Lung (tissue), 12 donors: ENCODE data around the gene DLG1. TPM values are rescaled to one million over a fixed set of nuclear protein-coding genes. Genes with fewer than 3 reads are reported as not detected.

ENCODE experiments used
- ATAC-seq: fragments of 200-7000 bp; cut with Tn5 transposase; one replicate; pipeline ENCODE4 v1.9.1; 2020; ENCODE audit warnings: moderate number of reproducible peaks; ENCODE audit not compliant: insufficient read depth, low FRiP score
- DNase-seq, 3 donors: peaks; one replicate each; pipeline ENCODE4 v3.0.0-alpha.2; 2013 to 2017
- H3K27ac ChIP-seq, 2 donors: one replicate each; pipeline ENCODE4 v1.5.1; 2013; ENCODE audit warnings: mild to moderate bottlenecking in 2 of 2, moderate library complexity in 2 of 2, control low read depth in 1 of 2, inconsistent platforms in 1 of 2, low read depth in 1 of 2, low read length in 1 of 2
- H3K27me3 ChIP-seq, 3 donors: one replicate each; pipeline ENCODE4 v1.5.1; 2013; ENCODE audit warnings: low read length in 2 of 3; ENCODE audit not compliant: control insufficient read depth in 3 of 3, insufficient read depth in 3 of 3
- H3K36me3 ChIP-seq, 4 donors: one replicate each; pipeline ENCODE4 v1.5.1; 2013; ENCODE audit warnings: low read length in 4 of 4, mild to moderate bottlenecking in 1 of 4, moderate library complexity in 1 of 4; ENCODE audit not compliant: control insufficient read depth in 4 of 4, insufficient read depth in 4 of 4
- H3K4me1 ChIP-seq, 5 donors: one replicate each; pipeline ENCODE4 v1.5.1; 2013; ENCODE audit warnings: low read length in 5 of 5, mild to moderate bottlenecking in 2 of 5, moderate library complexity in 1 of 5; ENCODE audit not compliant: control insufficient read depth in 5 of 5, insufficient read depth in 5 of 5
- H3K4me3 ChIP-seq: one replicate; pipeline ENCODE4 v1.5.1; 2013; ENCODE audit warnings: mild to moderate bottlenecking, control low read depth, moderate library complexity
- H3K9ac ChIP-seq, 2 donors: one replicate each; pipeline ENCODE4 v1.5.1; 2013; ENCODE audit warnings: low read length in 2 of 2, control low read depth in 1 of 2; ENCODE audit not compliant: insufficient read depth in 1 of 2
- H3K9me3 ChIP-seq, 4 donors: one replicate each; pipeline ENCODE4 v1.5.1; 2013; ENCODE audit warnings: low read length in 3 of 4, mild to moderate bottlenecking in 1 of 4, moderate library complexity in 1 of 4; ENCODE audit not compliant: control insufficient read depth in 4 of 4, insufficient read depth in 3 of 4
- CTCF ChIP-seq: IDR thresholded peaks from 2 replicates; pipeline ENCODE4 v1.5.1; 2012; ENCODE audit warnings: mild to moderate bottlenecking; ENCODE audit errors: control extremely low read depth, extremely low read depth
- WGBS, 2 donors: extraction: QIAGEN DNeasy Blood & Tissue Kit; methylation state at CpG; one replicate each; pipeline ENCODE4 v1.1.7; 2013; 5-methylcytosine and 5-hydroxymethylcytosine counted together
- polyA plus RNA-seq, 2 donors: library from polyadenylated mRNA; stranded (reverse); fragments of 200-250 nt; gene quantifications; one replicate each; pipeline ENCODE4 v1.2.1, GENCODE V29; 2013
- total RNA-seq, 2 donors: library from RNA; depleted of rRNA in 1 of 2; stranded (reverse); fragments of >200 nt in 1 of 2; gene quantifications; one replicate each; pipeline ENCODE4 v1.2.1, GENCODE V29; 2014 to 2021
- donor health status: control.
- donor health status: control.
- donor health status: Bipolar disorder and iron deficiency.
- donor health status: healthy.
- donor health status: DM: yes; HTN: yes; CAD: no.

The DLG1 gene
- total and polyA plus RNA-seq, 4 donors = 16.0 to 114 (median 45.7) TPM

- no peaks in the 10 kb centered on the region for H3K36me3 ChIP-seq
- DNase-seq (peak in 1 of 3 donors; percentile 19), ATAC-seq (no peak)
- H3K4me1 ChIP-seq = no peaks in the 10 kb centered on the region
- 47 to 61% methylated on average over 3 of the region's 3 CpGs for WGBS, 2 donors
- no peak for TF ChIP-seq CTCF
- no peak overlapping the region for H3K4me3 ChIP-seq
- H3K9me3 ChIP-seq = no peaks in the 10 kb centered on the region
- no peak overlapping the region for H3K27ac ChIP-seq
- no peak overlapping the region for H3K9ac ChIP-seq
- H3K27me3 ChIP-seq = no peaks in the 10 kb centered on the region
Observed at GRCh38 chr3:197327701-197328100, 29.3 kb upstream of the DLG1 start.

GRCh38 chr3:197325773-197326172 is 27.4 kb upstream of the DLG1 start:
- 78 to 88% methylated on average over 7 of the region's 7 CpGs for WGBS, 2 donors
- TF ChIP-seq CTCF = no peak
- Histone ChIP-seq H3K9me3 (no peaks in the 10 kb centered on the region), H3K4me1 (no peaks in the 10 kb centered on the region), H3K27ac (no peak overlapping the region), H3K4me3 (no peak overlapping the region), H3K27me3 (no peaks in the 10 kb centered on the region), H3K36me3 (no peaks in the 10 kb centered on the region), H3K9ac (no peak overlapping the region)
- DNase-seq (no peak), ATAC-seq (no peak)

DNA sequence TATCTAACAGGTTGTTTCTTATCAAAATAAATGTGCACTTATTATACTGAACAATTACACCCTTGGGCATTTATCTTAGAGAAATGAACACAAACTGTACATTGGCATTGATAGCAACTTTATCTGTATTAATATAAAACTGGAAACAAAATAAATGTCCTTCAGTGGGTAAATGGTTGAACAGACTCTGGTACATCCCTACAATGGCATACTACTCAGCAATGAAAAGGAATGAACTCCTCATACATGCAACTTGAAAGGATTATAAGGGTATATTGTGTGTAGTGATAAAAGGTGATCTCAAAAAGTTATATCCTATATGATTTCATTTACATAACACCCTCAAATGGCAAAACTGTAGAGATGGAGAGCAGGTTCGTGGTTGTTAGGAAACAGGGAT is 23.7 kb upstream of the DLG1 start:
- Histone ChIP-seq H3K36me3 (no peaks in the 10 kb centered on the region), H3K27ac (no peak overlapping the region), H3K9ac (no peak overlapping the region), H3K9me3 (no peaks in the 10 kb centered on the region), H3K4me3 (no peak overlapping the region), H3K27me3 (no peaks in the 10 kb centered on the region), H3K4me1 (no peaks in the 10 kb centered on the region)
- no peak for TF ChIP-seq CTCF
- ATAC-seq = no peak
- no peak for DNase-seq
- 94 to 98% methylated on average over 1 of the region's 1 CpG for WGBS, 2 donors

DNA sequence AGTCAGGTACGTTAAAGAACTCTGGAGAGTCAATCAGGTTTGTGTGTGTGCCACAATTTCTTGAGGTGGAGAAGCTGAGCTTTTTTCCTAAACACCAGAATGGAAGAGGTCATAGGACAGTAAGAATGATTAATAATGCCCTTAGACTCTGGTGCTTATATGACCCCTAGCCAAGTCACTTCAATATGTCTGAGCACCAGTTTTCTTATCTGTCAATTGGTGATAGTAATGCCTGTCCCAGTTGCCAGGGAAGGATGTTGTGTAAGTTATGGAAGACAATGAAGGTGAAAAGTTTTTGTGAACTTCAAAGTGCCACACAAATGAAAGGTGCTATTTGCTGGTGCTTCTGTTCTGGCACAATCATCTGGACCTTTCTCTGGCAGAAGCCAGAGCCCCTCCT is 22.2 kb upstream of the DLG1 start:
- H3K4me1 ChIP-seq = no peaks in the 10 kb centered on the region
- 62 to 74% methylated on average over 1 of the region's 1 CpG for WGBS, 2 donors
- DNase-seq (no peak), ATAC-seq (no peak)
- no peaks in the 10 kb centered on the region for H3K36me3 ChIP-seq
- H3K9me3 ChIP-seq = no peaks in the 10 kb centered on the region
- H3K27ac ChIP-seq = no peak overlapping the region
- TF ChIP-seq CTCF = no peak
- H3K9ac ChIP-seq = no peak overlapping the region
- no peak overlapping the region for H3K4me3 ChIP-seq
- no peaks in the 10 kb centered on the region for H3K27me3 ChIP-seq
